GM23248 (cell line): ENCODE data around the gene SRF.

Source experiments
- EZH2 ChIP-seq: fragments of 200-600 bp; sonication (generic); IDR thresholded peaks from 2 replicates; pipeline ENCODE4 v1.6.1; 2018; ENCODE audit warnings: antibody characterized with exemption, mild to moderate bottlenecking; ENCODE audit not compliant: insufficient read depth, poor library complexity, severe bottlenecking
- EZH2phosphoT487 ChIP-seq: fragments of 200-600 bp; sonication (generic); IDR thresholded peaks from 2 replicates; pipeline ENCODE4 v1.6.1; 2018; ENCODE audit warnings: antibody characterized with exemption, moderate library complexity, mild to moderate bottlenecking, low read depth; ENCODE audit not compliant: insufficient read depth

- TF ChIP-seq EZH2phosphoT487 = no peak
- TF ChIP-seq EZH2 = no peak
Observed at GRCh38 chr6:43187821-43188220, 16.8 kb downstream of the SRF start.
